ENCODE measurements around the gene DDX28.

DNA sequence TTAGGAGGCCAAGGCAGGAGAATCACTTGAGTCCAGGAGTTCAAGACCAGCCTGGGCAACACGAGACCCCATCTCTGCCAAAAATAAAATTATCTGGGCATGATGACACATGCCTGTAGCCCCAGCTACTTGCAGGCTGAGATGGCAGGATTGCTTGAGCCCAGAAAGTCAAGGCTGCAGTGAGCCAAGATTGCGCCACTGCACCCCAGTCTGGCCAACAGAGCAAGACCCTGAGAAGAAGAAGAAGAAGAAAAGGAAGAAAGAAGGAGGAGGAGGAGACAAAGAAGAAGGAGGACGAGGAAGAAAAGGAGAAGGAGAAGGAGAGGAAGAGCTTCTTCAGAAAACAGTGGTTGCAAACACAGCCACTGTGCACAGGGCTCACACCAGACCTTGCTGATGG is 34.4 kb downstream of the DDX28 start:
- TF ChIP-seq, protein P1, sequence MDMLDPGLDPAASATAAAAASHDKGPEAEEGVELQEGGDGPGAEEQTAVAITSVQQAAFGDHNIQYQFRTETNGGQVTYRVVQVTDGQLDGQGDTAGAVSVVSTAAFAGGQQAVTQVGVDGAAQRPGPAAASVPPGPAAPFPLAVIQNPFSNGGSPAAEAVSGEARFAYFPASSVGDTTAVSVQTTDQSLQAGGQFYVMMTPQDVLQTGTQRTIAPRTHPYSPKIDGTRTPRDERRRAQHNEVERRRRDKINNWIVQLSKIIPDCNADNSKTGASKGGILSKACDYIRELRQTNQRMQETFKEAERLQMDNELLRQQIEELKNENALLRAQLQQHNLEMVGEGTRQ (IDR thresholded peaks at IDR 0.05): no peak
- TF ChIP-seq RNF2 (IDR thresholded peaks at IDR 0.05; ENCODE audit: borderline replicate concordance, low read depth) (no peak), CEBPB (IDR thresholded peaks at IDR 0.05) (no peak), BHLHE40 (IDR thresholded peaks at IDR 0.05; ENCODE audit: low read depth, low read length) (no peak), EP300 (IDR thresholded peaks at IDR 0.05) (no peak), RAD21 (conservative IDR thresholded peaks at IDR 0.05 in 1 of 2, IDR thresholded peaks at IDR 0.05 in 1 of 2) (no peak), JUNB (IDR thresholded peaks at IDR 0.05) (no peak), MAZ (IDR thresholded peaks at IDR 0.05; ENCODE audit: borderline replicate concordance, low read depth, low read length) (no peak), FOSL2 (IDR thresholded peaks at IDR 0.05) (no peak), FOSL2 (CRISPR knock-in tag; IDR thresholded peaks at IDR 0.05) (no peak), KDM1A (IDR thresholded peaks at IDR 0.05; ENCODE audit: low read depth) (no peak), JUN (IDR thresholded peaks at IDR 0.05) (no peak), TP53 (CRISPR knock-in tag; IDR thresholded peaks at IDR 0.05) (no peak)
- TF ChIP-seq, protein P2, sequence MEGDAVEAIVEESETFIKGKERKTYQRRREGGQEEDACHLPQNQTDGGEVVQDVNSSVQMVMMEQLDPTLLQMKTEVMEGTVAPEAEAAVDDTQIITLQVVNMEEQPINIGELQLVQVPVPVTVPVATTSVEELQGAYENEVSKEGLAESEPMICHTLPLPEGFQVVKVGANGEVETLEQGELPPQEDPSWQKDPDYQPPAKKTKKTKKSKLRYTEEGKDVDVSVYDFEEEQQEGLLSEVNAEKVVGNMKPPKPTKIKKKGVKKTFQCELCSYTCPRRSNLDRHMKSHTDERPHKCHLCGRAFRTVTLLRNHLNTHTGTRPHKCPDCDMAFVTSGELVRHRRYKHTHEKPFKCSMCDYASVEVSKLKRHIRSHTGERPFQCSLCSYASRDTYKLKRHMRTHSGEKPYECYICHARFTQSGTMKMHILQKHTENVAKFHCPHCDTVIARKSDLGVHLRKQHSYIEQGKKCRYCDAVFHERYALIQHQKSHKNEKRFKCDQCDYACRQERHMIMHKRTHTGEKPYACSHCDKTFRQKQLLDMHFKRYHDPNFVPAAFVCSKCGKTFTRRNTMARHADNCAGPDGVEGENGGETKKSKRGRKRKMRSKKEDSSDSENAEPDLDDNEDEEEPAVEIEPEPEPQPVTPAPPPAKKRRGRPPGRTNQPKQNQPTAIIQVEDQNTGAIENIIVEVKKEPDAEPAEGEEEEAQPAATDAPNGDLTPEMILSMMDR (IDR thresholded peaks at IDR 0.05): no peak
- TF ChIP-seq, protein P3, sequence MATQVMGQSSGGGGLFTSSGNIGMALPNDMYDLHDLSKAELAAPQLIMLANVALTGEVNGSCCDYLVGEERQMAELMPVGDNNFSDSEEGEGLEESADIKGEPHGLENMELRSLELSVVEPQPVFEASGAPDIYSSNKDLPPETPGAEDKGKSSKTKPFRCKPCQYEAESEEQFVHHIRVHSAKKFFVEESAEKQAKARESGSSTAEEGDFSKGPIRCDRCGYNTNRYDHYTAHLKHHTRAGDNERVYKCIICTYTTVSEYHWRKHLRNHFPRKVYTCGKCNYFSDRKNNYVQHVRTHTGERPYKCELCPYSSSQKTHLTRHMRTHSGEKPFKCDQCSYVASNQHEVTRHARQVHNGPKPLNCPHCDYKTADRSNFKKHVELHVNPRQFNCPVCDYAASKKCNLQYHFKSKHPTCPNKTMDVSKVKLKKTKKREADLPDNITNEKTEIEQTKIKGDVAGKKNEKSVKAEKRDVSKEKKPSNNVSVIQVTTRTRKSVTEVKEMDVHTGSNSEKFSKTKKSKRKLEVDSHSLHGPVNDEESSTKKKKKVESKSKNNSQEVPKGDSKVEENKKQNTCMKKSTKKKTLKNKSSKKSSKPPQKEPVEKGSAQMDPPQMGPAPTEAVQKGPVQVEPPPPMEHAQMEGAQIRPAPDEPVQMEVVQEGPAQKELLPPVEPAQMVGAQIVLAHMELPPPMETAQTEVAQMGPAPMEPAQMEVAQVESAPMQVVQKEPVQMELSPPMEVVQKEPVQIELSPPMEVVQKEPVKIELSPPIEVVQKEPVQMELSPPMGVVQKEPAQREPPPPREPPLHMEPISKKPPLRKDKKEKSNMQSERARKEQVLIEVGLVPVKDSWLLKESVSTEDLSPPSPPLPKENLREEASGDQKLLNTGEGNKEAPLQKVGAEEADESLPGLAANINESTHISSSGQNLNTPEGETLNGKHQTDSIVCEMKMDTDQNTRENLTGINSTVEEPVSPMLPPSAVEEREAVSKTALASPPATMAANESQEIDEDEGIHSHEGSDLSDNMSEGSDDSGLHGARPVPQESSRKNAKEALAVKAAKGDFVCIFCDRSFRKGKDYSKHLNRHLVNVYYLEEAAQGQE (IDR thresholded peaks at IDR 0.05): no peak
